ENCODE data around the gene CYP24A1. TPM values are rescaled to one million over a fixed set of nuclear protein-coding genes. Genes with fewer than 3 reads are reported as not detected.

Gene CYP24A1
- total and polyA plus RNA-seq, 9 donors, result 0.15 to 3.7 TPM; not detected in 7

GRCh38 chr20:54172856-54173652 lies 732 bp downstream of the CYP24A1 start:
- H3K27me3 ChIP-seq, result no peaks in the 10 kb centered on the region
- H3K9me3 ChIP-seq, result no peaks in the 10 kb centered on the region
- DNase-seq, result no peak
- H3K4me1 ChIP-seq (ENCODE audit: insufficient read depth), result peaks cover 7% of the 10 kb centered on the region
- H3K4me3 ChIP-seq, result no peak overlapping the region
- intact Hi-C loops (cut with DNase I), result loop anchor here in 1 of 4 donors (2.0 kb wide), 1 partner anchor 24 kb away; no protein-coding TSS in a partner anchor
- no peak overlapping the region for H3K27ac ChIP-seq
- H3K36me3 ChIP-seq, result no peaks in the 10 kb centered on the region
- 1% methylated on average over 54 to 66 of the region's 66 CpGs for WGBS, 3 donors
- no peak for TF ChIP-seq POLR2A (IDR thresholded peaks at IDR 0.05)
- TF ChIP-seq CTCF (IDR thresholded peaks at IDR 0.05), result no peak
- no peak for TF ChIP-seq EP300 (IDR thresholded peaks at IDR 0.05)

GRCh38 chr20:54172532-54172855 lies 1.3 kb downstream of the CYP24A1 start:
- H3K36me3 ChIP-seq, result no peaks in the 10 kb centered on the region
- no peaks in the 10 kb centered on the region for H3K9me3 ChIP-seq
- intact Hi-C loops (cut with DNase I), result loop anchor here in 1 of 4 donors (2.0 kb wide), 1 partner anchor 24 kb away; no protein-coding TSS in a partner anchor
- no peak for TF ChIP-seq EP300 (IDR thresholded peaks at IDR 0.05)
- H3K4me1 ChIP-seq (ENCODE audit: insufficient read depth), result peaks cover 7% of the 10 kb centered on the region
- H3K27ac ChIP-seq, result no peak overlapping the region
- DNase-seq, result no peak
- no peaks in the 10 kb centered on the region for H3K27me3 ChIP-seq
- H3K4me3 ChIP-seq, result no peak overlapping the region
- 8 to 17% (median 9%) methylated on average over 11 to 12 of the region's 12 CpGs for WGBS, 3 donors

- WGBS, 3 donors, result 31 to 54% (median 40%) methylated on average over 3 of the region's 3 CpGs
- no peak for DNase-seq
- Histone ChIP-seq H3K4me3 (no peak overlapping the region), H3K36me3 (no peaks in the 10 kb centered on the region), H3K27ac (no peak overlapping the region), H3K27me3 (no peaks in the 10 kb centered on the region), H3K9me3 (no peaks in the 10 kb centered on the region), H3K4me1 (ENCODE audit: insufficient read depth) (peaks cover 7% of the 10 kb centered on the region)
- no peak for TF ChIP-seq CTCF (IDR thresholded peaks at IDR 0.05)
- no peak for TF ChIP-seq EP300 (IDR thresholded peaks at IDR 0.05)
- TF ChIP-seq POLR2A (IDR thresholded peaks at IDR 0.05), result no peak
- intact Hi-C loops (cut with DNase I), result no loop called here
These were observed 2.8 kb downstream of the CYP24A1 start for GRCh38 chr20:54170963-54171362.

GRCh38 chr20:54170026-54170471 lies 3.7 kb downstream of the CYP24A1 start:
- TF ChIP-seq CTCF (IDR thresholded peaks at IDR 0.05) (no peak), EP300 (IDR thresholded peaks at IDR 0.05) (no peak)
- H3K9me3 ChIP-seq, result no peaks in the 10 kb centered on the region
- H3K36me3 ChIP-seq, result no peaks in the 10 kb centered on the region
- H3K27me3 ChIP-seq, result no peaks in the 10 kb centered on the region
- intact Hi-C loops (cut with DNase I), result no loop called here
- no peak overlapping the region for H3K27ac ChIP-seq
- 57 to 70% (median 60%) methylated on average over 4 of the region's 4 CpGs for WGBS, 3 donors
- no peak for DNase-seq
- peaks cover 7% of the 10 kb centered on the region for H3K4me1 ChIP-seq (ENCODE audit: insufficient read depth)
- no peak overlapping the region for H3K4me3 ChIP-seq

Measured in ovary (tissue), 9 donors.